ENCODE measurements around the gene LTBP1.
"Not testable (repeated sequence)": the region's sequence is repeated elsewhere in the genome, so short reads cannot be mapped to it uniquely, and the experiment has no call there.

DNA sequence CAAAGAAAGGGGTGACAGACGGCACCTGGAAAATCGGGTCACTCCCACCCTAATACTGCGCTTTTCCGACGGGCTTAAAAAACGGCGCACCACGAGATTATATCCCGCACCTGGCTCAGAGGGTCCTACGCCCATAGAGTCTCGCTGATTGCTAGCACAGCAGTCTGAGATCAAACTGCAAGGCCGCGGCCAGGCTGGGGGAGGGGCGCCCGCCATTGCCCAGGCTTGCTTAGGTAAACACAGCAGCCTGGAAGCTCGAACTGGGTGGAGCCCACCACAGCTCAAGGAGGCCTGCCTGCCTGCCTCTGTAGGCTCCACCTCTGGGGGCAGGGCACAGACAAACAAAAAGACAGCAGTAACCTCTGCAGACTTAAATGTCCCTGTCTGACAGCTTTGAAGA lies 223.5 kb downstream of the LTBP1 start:
- TF ChIP-seq, protein P1, sequence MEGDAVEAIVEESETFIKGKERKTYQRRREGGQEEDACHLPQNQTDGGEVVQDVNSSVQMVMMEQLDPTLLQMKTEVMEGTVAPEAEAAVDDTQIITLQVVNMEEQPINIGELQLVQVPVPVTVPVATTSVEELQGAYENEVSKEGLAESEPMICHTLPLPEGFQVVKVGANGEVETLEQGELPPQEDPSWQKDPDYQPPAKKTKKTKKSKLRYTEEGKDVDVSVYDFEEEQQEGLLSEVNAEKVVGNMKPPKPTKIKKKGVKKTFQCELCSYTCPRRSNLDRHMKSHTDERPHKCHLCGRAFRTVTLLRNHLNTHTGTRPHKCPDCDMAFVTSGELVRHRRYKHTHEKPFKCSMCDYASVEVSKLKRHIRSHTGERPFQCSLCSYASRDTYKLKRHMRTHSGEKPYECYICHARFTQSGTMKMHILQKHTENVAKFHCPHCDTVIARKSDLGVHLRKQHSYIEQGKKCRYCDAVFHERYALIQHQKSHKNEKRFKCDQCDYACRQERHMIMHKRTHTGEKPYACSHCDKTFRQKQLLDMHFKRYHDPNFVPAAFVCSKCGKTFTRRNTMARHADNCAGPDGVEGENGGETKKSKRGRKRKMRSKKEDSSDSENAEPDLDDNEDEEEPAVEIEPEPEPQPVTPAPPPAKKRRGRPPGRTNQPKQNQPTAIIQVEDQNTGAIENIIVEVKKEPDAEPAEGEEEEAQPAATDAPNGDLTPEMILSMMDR (IDR thresholded peaks at IDR 0.05): not testable (repeated sequence)
- not testable (repeated sequence) for TF ChIP-seq POLR2AphosphoS5 (IDR thresholded peaks at IDR 0.05); POLR2A (IDR thresholded peaks at IDR 0.05); EP300 (IDR thresholded peaks at IDR 0.05; ENCODE audit: low read depth)

Data from transverse colon (tissue), 4 donors.